HG03521 (cell line): ENCODE results near the gene WDR64.
"Not testable (repeated sequence)": the region's sequence is repeated elsewhere in the genome, so short reads cannot be mapped to it uniquely, and the experiment has no call there.

Source experiments
- ATAC-seq: cut with Tn5 transposase; IDR thresholded peaks from one replicate; pipeline ENCODE4 v1.9.1; 2021; ENCODE audit warnings: mild to moderate bottlenecking, moderate library complexity; ENCODE audit not compliant: unreplicated experiment

WDR64 gene

DNA sequence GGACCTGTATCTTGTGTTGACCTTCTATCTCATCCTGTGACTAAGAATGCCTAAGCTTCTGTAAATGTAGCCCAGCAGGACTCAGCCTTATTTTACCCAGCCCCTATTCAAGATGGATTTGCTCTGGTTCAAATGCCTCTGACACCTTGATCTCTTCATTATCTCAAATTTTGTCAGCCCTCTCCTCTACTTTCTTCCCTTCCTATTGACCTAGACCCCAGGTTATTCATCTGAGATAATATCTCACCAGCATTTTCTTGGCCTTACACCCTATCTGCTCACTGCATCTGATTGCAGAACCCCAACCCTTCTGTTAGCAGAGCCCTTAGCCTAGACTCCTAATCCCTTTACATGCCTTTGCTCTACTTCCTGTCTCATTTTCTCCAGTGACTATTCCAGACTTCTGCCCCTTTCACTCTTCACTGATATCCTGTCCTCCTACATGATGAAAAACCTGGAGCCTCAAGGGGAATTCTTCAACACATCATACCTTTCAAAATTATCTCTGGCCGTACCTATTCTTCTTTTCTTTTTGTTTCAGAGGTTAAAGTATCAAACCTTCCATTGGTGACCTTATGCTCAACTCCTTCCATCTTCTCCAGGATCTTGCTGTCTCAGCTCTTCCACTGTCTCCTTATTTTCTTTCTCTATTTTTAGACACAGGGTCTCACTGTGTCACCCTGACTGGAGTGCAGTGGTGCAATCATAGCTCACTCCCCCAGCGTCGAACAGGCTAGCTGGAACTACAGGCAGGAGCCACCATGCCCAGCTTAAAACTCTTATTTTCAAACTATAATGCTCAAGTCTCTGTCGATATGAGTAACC is 44.9 kb downstream of the WDR64 start:
- ATAC-seq, result no peak

- no peak for ATAC-seq
Observed at GRCh38 chr1:241697640-241698018, 45.5 kb downstream of the WDR64 start.

GRCh38 chr1:241698177-241698576 is 46.1 kb downstream of the WDR64 start:
- no peak for ATAC-seq

DNA sequence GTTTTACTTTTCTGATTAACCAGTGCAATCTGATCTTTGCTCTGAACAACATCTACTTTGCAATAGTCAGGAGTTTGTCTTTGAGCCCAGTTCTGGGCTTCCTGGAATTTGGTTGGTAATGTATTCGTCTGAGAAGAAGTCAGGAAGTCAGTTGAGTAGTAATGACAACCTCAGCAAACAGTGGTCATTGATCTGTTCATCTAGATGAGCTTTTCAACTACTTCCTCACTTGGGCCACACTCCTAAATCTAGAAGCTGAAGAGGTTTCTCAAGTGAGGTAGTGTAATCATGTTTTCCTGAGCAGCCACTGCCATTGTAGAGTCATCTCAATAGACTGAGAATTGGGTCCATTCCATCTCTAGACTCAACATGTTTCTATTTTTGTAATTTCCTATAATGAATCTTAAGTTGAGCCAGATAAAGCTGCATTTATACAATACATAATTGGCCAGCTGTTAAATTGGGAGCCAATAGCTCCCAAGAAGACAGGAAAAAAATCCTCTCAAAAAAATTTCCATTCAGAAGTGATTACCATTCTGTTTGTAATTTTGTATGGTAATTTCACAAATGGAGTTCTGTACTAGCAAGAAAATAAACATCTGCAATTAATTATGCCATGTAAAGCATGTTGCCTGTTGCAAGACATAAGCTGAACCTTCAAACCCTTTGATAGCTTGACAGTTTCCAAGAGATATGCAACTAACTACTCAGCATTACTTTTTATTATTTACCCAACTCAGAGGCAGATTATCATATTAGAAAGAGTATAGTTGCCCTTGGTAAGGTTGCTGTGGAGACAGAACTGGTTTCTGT is 49.6 kb downstream of the WDR64 start:
- no peak for ATAC-seq

GRCh38 chr1:241702442-241703373 is 50.6 kb downstream of the WDR64 start:
- no peak for ATAC-seq

GRCh38 chr1:241703739-241704138 is 51.7 kb downstream of the WDR64 start:
- not testable (repeated sequence) for ATAC-seq

DNA sequence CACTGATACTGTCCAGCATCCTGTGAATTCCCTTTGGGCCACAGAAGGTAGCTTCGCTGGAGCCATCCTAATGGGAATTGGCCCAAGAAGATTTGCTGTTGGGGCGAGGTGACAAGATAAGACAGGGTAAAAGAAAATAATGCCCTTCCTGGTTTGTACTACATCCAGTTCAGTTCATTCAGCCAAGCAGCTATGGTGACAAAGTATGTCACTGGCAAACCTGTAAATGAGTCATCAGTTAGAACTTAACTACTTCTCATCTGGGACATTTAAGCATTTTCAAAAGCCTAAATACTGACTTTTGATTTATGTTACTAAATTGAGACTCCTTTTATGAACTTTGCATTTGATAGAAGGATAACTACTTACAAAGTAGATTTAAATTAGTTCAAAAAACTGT is 54.2 kb downstream of the WDR64 start:
- no peak for ATAC-seq

DNA sequence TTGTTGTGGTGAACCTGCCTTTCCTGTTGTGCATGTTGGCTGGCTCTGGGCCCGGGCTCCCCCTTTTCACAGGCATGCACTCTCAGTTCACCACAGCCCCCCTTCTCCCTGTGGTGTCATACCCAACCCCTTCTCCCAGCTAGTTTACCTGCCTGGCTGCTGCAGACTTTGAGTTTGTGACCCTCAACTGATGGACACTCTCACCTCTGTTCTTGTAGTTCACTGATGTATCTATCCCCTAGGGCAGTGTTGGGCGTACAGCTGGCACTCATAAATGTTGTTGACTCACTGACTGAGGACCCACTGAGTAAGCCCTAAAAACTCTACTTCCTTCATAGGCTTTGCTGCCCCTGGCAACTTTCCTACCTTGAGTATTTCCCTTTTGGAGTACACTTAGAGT is 54.9 kb downstream of the WDR64 start:
- ATAC-seq, result no peak

GRCh38 chr1:241707442-241707841 is 55.4 kb downstream of the WDR64 start:
- ATAC-seq, result no peak

DNA sequence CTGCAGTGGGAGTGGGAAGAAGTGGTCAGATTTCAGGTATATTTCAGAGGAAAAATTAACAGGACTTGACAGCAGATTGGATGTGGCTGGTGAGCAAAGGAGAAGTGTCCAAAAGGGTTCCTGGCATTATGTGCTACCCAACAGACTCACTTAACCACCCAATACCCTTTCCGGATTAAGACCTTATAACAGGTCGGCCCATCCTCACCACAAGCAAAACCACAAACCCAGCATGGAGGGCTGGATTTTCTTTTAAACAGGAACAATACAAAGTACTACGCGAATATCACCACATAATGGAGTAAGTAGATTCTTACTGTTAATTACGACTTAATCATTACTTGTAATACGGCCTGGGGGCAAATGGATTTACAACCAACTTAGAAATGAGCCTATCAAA is 59.2 kb downstream of the WDR64 start:
- no peak for ATAC-seq

DNA sequence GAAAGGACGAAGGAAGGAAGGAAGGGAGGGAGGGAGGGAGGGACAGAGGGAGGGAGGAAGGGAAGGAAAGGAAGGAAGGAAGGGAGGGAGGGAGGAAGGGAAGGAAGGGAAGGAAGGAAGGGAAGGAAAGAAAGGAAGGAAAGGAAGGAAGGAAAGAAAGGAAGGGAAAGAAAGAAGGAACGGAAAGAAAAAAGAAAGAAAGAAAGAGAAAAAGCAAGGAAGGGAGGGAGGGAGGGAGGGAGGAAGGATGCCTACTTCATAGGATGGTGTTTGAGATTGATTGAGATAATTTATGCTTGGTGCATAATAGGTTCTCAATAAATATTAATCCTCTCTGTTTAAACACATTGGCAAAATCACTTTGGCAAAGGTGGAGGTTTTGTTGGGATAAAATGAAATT is 61.2 kb downstream of the WDR64 start:
- no peak for ATAC-seq

DNA sequence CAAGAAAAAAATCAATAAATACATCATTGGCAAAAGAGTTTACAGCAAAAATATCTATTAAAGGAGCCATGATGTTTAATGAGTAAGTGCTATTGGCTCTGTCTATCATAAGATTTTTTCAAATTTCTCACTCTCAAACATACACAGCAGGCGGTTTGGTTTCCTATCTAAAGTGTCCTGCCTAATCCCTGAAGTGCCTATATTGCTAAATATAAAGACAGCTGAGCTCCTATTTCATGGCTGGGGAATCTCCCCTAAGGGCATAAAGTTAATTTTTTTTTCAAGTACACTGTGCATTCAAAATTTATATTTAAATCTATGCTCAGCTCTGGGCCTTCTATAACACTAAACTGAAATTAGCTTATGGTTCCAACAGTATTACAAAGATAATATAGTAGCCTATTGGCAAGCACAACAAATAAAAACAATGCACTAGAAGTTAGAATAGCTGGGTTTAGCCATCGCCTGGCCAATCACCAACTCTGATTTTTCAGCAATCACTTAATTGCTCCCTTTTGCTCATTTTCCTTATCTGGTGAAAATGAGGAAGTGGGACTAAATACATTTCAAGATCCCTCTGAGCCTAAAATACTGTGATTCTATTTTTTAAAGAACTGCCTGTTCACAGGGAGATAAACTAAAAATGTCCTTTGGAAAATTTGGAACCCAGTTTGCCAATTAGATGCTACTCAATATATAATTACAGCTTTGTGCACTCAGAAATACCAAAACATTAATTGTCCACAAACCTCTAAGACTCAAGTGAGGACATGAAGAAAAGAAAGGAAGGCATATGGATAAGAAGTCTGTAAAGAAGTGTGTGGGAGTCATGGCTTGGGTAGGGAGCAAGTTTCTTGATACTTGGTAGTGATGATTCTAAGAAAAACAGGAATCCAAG is 62.5 kb downstream of the WDR64 start:
- ATAC-seq, result no peak

DNA sequence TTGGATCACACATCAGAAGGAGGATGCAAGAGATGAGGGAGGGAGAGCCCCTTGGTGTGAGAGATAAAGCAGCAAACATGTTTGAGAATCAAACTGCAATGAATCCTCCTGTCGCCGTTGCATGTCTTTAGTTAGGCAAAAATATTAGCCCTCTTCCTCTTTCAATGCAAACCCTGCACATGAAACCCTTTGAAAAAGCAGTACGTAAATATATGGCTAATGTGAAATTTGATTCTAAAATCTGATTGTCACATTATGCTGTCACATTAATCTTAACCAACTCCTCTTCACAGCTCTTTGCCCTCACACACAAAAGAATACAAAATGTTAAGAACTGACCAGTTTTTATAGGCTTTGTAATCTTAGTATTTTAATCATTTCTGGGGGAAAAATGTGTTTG is 63.4 kb downstream of the WDR64 start:
- no peak for ATAC-seq

GRCh38 chr1:241715956-241716355 is 63.9 kb downstream of the WDR64 start:
- no peak for ATAC-seq

DNA sequence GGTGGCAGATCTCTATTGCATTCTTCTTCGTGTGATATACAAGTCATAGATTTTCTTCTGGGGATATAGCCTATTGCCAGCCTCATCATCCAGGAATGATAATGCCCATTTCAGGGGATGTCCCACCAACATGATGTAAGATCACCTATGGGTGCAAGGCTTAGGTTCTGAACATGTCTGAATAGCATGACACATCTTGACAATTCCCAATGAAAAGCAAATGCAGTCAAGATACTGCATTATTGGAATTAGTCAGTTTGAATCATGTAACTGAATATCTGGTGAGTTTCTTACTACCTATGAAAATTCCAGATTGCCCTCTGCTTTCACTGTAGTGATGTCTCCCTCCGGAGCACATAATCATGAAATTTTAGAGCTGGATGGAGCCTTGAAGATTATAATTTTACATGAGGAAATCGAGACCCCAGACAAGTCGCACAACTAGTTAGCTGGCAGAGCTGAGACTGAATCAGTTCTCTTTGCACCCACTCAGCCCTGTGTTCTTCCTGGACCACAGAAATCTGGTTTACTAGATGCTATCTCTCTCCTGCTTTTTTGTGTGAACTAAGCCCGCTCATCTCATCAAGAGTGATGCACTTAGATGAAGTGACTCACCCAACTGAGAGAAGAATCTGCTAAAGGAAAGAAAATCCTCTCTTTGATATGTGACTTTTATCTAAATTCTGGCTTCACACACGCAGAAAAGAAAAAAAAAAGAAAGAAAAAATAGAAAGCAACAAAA is 65.0 kb downstream of the WDR64 start:
- no peak for ATAC-seq

GRCh38 chr1:241717975-241718374 is 65.9 kb downstream of the WDR64 start:
- ATAC-seq, result no peak

- no peak for ATAC-seq
Observed at GRCh38 chr1:241721011-241721410, 68.9 kb downstream of the WDR64 start.

GRCh38 chr1:241722947-241723346 is 70.9 kb downstream of the WDR64 start:
- no peak for ATAC-seq

- no peak for ATAC-seq
Observed at GRCh38 chr1:241724741-241725356, 72.8 kb downstream of the WDR64 start.
